Measurements from ENCODE around the gene ENTHD1.
A peak's percentile ranks its signal among the peaks of the same experiment; 100 is the strongest.

ENTHD1 gene

DNA sequence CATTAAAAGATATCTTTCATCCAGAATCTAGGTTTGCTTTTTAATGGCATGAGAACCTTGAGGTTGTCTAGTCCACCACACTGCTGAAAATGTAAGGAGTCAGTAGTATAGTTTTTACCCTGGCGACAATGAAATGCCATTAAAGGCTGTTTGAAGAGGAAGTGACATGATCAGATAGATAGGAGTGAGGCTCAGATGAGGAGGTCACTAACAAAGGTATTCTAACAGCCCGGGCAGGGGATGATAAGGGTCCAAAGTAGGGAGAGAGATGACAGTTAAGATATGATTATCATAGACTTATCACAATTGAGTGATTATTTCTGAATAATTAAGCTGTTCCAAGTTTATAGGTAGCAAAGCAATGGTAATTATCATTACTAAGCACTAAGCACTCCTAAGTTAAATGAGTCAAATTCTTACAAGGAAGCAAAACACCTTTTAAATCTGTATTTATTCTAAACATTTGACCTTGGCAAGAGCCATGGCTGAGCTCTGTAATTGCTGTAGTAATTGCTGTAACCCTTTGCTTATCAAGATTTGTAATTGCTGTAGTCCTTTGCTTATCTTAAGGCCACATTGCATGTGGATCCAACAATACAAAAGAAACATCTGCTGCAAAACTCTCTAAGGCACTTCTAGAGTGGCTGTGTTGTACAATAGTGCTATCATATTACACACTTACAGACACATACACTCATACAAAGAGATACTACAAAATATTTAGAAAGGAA is 92.6 kb downstream of the ENTHD1 start:
- DNase-seq (ENCODE audit: low read depth in 1 of 2, low spot score in 1 of 2): no peak

DNA sequence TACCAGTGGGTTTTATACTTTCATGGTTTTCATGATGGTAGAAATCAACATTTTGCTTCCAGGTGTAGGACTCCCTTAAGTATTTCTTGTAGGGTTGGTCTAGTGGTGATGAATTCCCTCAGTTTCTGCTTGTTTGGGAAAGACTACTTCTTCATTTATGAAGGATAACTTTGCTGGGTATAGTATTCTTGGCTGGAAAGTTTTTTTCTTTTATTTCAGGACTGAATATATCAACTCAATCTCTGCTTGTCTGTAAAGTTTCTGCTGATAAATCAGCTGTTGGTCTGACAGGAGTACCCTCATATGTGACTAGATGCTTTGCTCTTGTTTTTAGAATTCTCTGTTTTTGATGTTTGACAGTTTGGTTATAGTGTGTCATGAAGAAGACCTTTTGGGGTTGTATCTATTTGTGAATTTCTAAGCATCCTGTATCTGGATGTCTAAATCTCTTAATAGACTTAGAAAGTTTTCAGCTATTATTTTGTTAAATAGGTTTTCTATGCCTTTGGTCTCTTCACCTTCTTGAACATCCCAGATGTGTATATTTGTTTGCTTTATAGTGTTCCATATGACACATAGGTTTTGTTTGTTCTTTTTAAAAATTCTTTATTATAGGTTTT is 95.9 kb downstream of the ENTHD1 start:
- no peak for DNase-seq (ENCODE audit: low read depth in 1 of 2, low spot score in 1 of 2)

GRCh38 chr22:39789788-39790187 is 103.8 kb downstream of the ENTHD1 start:
- DNase-seq (ENCODE audit: low read depth in 1 of 2, low spot score in 1 of 2): no peak

DNA sequence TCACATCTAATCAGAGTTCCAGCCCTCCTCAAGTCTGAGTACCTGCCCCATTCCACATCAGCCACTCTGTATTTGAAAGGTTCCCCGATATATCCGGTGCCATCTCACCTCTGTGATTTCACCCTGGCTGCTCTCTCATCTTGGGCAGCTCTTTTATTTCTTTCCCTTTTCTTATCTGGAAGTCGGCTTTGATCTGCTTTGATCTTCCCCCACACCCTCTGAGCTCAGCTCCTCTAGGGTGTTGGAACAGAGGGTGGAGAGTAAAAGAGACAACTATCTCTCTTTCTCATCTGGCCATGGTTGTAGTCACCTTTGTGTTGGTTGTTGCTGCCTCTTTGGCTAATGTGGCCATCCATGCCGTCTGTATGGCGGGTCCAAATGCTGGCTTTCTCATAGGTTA is 108.3 kb downstream of the ENTHD1 start:
- no peak for DNase-seq (ENCODE audit: low read depth in 1 of 2, low spot score in 1 of 2)

- no peak for DNase-seq (ENCODE audit: low read depth in 1 of 2, low spot score in 1 of 2)
These were observed 115.7 kb downstream of the ENTHD1 start for GRCh38 chr22:39777716-39778454.

DNA sequence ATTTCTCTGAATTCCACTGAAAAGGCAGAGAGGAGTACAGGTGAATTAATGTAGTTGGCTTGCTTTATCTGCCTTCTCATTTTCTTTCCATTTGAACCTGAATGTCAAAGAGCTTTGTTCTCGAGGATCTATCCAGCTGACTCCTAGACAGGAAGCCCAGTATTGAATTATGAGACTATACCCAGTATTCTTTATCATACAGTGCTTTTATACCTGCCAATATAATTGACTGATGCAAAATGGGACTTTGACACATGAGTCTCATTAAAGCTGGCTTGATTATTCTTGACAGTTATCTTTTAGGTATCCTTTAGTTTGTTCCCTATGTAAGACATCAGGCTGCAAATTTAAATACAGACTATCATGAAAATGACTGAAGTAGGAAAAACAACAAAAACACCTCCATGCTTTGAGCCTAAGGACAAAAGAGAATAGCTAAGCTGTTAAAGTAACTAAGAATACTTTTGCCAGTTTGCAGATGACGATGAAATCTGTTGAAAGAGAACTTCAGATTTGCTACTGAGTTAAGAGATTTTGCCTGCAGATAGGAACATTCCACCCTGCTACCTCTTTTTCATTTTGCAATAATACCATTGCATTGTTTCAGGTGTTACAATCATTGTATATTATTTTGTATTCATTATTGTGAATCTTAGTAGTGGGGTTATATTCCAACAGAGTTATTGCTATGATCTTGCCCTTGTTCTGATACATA is 117.1 kb downstream of the ENTHD1 start:
- no peak for DNase-seq (ENCODE audit: low read depth in 1 of 2, low spot score in 1 of 2)

GRCh38 chr22:39773976-39774539 is 119.5 kb downstream of the ENTHD1 start:
- peak in 1 of 2 donors; percentile 27 for DNase-seq (ENCODE audit: low read depth in 1 of 2, low spot score in 1 of 2)

DNA sequence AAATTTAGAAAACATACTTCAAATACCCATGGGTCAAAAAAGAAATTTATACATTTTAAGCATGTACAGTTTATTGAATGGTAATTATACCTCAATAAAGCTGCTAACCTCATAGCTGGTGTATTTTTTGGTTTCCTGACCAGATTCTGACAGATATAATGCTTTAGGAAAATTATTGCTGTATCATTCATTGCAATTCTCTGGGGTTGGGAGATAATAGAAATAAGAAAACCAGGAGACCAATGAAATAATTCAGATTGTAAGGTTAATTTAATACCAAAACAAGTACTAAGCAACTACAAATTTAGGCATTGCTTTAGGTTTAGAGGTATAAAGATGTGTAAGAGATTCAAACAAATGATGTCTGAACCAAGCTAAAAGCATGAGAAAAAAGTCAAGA is 120.1 kb downstream of the ENTHD1 start:
- DNase-seq (ENCODE audit: low read depth in 1 of 2, low spot score in 1 of 2): no peak

GRCh38 chr22:39771486-39771885 is 122.1 kb downstream of the ENTHD1 start:
- no peak for DNase-seq (ENCODE audit: low read depth in 1 of 2, low spot score in 1 of 2)

DNA sequence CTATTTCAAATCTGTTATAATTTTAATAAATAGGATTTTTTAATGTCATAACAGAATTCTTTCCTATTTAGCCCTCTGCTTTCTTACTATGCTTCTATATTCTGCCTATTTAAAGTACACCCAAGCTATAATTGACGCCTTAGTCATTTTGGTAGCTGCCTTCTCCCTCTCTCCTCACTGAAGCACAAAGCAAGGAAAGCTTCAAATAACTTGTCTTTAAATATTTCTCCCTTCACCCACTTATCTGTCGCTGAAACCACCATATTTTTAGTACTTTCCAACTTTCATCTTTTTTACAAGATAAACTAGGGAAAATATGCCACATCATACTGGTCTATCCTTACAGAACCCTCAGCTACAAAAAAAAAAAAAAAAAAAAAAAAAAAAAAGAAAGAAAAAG is 127.9 kb downstream of the ENTHD1 start:
- DNase-seq (ENCODE audit: low read depth in 1 of 2, low spot score in 1 of 2): no peak

- DNase-seq (ENCODE audit: low read depth in 1 of 2, low spot score in 1 of 2): no peak
These were observed 128.5 kb downstream of the ENTHD1 start for GRCh38 chr22:39765046-39765445.

GRCh38 chr22:39763276-39763675 is 130.3 kb downstream of the ENTHD1 start:
- DNase-seq (ENCODE audit: low read depth in 1 of 2, low spot score in 1 of 2): no peak

- no peak for DNase-seq (ENCODE audit: low read depth in 1 of 2, low spot score in 1 of 2)
These were observed 142.8 kb downstream of the ENTHD1 start for GRCh38 chr22:39750759-39751158.

GRCh38 chr22:39748877-39749276 is 144.7 kb downstream of the ENTHD1 start:
- no peak for DNase-seq (ENCODE audit: low read depth in 1 of 2, low spot score in 1 of 2)

DNA sequence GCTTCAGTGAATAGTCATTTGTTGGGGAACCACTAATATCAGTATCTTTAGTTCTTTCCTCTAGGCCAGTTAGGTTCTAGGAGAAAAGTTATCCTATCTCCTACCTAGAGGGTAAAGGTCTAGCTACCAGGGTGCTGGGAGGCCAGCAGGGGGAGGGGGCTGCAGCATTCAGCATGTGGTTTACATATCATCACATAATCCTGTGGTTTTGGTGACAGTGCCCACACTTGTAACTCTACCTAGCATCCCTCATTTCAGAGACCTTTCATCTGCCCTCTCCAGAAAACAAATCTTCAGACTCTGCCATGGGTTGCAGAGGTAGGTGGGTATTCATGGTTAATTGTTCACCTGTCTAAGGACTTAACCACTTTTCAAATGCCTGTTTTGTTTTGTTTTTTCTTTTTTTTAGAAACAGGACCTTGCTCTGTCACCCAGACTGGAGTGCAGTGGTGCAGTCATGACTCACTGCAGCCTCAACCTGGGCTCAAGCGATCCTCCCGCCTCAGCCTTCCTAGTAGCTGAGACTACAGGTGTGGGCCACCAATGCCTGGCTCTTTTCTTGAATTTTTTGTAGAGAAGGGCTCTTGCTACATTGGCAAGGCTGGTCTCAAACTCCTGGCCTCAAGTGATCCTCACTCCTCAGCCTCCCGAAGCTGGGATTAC is 146.8 kb downstream of the ENTHD1 start:
- no peak for DNase-seq (ENCODE audit: low read depth in 1 of 2, low spot score in 1 of 2)

GRCh38 chr22:39745789-39746188 is 147.8 kb downstream of the ENTHD1 start:
- DNase-seq (ENCODE audit: low read depth in 1 of 2, low spot score in 1 of 2): no peak

- DNase-seq (ENCODE audit: low read depth in 1 of 2, low spot score in 1 of 2): no peak
These were observed 149.2 kb downstream of the ENTHD1 start for GRCh38 chr22:39744353-39744752.

DNA sequence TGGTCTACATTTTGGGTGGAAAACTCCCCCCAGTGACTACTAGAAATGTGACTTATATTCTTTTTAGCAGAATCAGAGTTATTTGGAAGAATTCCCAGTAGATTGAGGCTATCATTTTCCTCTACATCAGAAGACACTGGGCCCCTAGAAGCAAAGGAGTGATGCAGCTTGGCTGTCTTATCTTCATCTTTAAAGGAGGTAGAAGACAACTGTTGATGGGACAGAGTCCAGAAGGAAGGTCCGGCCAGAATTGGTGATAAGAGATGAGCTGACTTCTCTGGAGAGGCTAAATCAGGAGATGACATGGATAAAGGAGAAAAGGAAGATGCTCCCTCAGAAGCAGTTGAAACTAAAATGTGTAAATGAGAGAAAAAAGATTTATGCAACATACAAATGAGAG is 149.6 kb downstream of the ENTHD1 start:
- DNase-seq (ENCODE audit: low read depth in 1 of 2, low spot score in 1 of 2): no peak

DNA sequence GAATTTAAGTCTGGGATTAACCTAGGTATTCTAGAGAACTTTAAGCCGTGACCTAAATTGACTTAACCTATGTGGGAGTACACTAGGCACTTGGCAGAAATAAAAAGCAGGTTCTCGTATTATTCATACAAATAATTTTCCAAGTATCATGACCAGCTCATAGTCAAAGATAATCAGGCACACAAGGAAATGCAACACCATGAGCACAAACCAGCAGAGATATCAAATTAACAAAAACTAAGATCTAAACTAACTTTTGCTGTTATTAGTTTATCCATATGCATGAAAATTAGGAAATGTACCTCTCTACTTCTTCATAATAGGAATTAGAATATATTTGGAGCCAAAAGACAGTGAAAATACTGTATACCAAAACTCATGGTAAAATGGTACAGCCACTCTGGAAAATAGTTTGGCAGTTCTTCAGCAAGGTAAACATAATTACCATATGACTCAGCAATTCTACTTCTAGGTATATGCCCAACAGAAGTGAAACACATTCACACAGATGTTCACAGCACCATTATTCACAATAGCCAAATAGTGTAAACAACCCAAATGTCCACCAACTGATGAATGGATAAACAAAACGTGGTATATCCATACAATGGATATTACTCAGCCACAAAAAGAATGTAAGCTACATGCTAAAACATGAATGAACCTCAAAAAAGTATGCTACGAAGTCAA is 154.1 kb downstream of the ENTHD1 start:
- no peak for DNase-seq (ENCODE audit: low read depth in 1 of 2, low spot score in 1 of 2)

GRCh38 chr22:39738746-39739145 is 154.8 kb downstream of the ENTHD1 start:
- DNase-seq (ENCODE audit: low read depth in 1 of 2, low spot score in 1 of 2): no peak

All from activated CD4-positive, alpha-beta T cell treated with anti-CD3 and anti-CD28 coated beads, Interleukin-2, amount 50 U/mL, for 24 hours (primary cell).